HG03097 (cell line): Measurements from ENCODE around the gene BCORL1.

Experiments
- ATAC-seq: cut with Tn5 transposase; IDR thresholded peaks from one replicate; pipeline ENCODE4 v1.9.1; 2021; ENCODE audit not compliant: unreplicated experiment, low FRiP score

Gene BCORL1

GRCh38 chrX:130085551-130086446 lies 103.4 kb downstream of the BCORL1 start:
- no peak for ATAC-seq

- no peak for ATAC-seq
Measured at GRCh38 chrX:130086447-130087206, 104.2 kb downstream of the BCORL1 start.

GRCh38 chrX:130090364-130090763 lies 107.9 kb downstream of the BCORL1 start:
- no peak for ATAC-seq

GRCh38 chrX:130091980-130092522 lies 109.6 kb downstream of the BCORL1 start:
- ATAC-seq: peak; percentile 97

GRCh38 chrX:130093271-130093670 lies 110.8 kb downstream of the BCORL1 start:
- ATAC-seq: no peak

GRCh38 chrX:130094696-130095095 lies 112.3 kb downstream of the BCORL1 start:
- ATAC-seq: no peak

- ATAC-seq: no peak
Measured at GRCh38 chrX:130095249-130096030, 113.0 kb downstream of the BCORL1 start.

- no peak for ATAC-seq
Measured at GRCh38 chrX:130097507-130098209, 115.2 kb downstream of the BCORL1 start.

- no peak for ATAC-seq
Measured at GRCh38 chrX:130098210-130098552, 115.7 kb downstream of the BCORL1 start.

GRCh38 chrX:130100180-130100579 lies 117.7 kb downstream of the BCORL1 start:
- no peak for ATAC-seq

GRCh38 chrX:130103605-130104004 lies 121.2 kb downstream of the BCORL1 start:
- no peak for ATAC-seq

GRCh38 chrX:130105244-130105643 lies 122.8 kb downstream of the BCORL1 start:
- ATAC-seq: no peak

- ATAC-seq: no peak
Measured at GRCh38 chrX:130106071-130106470, 123.6 kb downstream of the BCORL1 start.
